Measurements from ENCODE around the gene CACNA1F.

DNA sequence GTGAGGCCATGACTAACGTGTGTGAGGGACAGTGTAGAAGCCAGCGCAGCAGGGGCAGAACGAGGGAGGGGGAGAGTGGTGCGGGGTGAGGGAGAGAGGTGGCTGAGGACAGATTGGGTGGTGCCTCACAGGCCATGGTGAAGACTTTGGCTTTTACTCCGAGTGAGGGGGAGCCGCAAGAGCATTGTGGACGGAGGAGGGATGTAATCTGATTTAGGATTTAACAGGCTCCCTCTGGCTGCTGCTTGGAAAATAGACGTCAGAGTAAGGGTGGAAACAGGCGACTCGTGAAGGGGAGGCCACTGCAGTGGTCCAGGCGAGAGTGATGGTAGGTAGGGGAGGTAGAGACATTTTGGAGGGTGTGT, 49.5 kb upstream of the CACNA1F start:
- no peak for TF ChIP-seq SIN3A (IDR thresholded peaks at IDR 0.05; ENCODE audit: borderline replicate concordance in 2 of 2, control insufficient read depth in 1 of 2, low read depth in 2 of 2, low read length in 2 of 2)
- no peak for TF ChIP-seq ZNF408 (CRISPR knock-in tag; IDR thresholded peaks at IDR 0.05; ENCODE audit: low read depth)
- TF ChIP-seq, protein P1, sequence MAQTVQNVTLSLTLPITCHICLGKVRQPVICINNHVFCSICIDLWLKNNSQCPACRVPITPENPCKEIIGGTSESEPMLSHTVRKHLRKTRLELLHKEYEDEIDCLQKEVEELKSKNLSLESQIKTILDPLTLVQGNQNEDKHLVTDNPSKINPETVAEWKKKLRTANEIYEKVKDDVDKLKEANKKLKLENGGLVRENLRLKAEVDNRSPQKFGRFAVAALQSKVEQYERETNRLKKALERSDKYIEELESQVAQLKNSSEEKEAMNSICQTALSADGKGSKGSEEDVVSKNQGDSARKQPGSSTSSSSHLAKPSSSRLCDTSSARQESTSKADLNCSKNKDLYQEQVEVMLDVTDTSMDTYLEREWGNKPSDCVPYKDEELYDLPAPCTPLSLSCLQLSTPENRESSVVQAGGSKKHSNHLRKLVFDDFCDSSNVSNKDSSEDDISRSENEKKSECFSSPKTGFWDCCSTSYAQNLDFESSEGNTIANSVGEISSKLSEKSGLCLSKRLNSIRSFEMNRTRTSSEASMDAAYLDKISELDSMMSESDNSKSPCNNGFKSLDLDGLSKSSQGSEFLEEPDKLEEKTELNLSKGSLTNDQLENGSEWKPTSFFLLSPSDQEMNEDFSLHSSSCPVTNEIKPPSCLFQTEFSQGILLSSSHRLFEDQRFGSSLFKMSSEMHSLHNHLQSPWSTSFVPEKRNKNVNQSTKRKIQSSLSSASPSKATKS (CRISPR knock-in tag; IDR thresholded peaks at IDR 0.05): no peak
- no peak for TF ChIP-seq POLR2AphosphoS5 (IDR thresholded peaks at IDR 0.05; ENCODE audit: control insufficient read depth, insufficient read depth, low read depth, low read length)
